ENCODE results near the gene DRG2.

- no peak for TF ChIP-seq CTCF (IDR thresholded peaks at IDR 0.05)
- no peak for TF ChIP-seq POLR2A (IDR thresholded peaks at IDR 0.05)
These were observed 31.5 kb downstream of the DRG2 start for GRCh38 chr17:18119166-18119745.

Measured in body of pancreas (tissue), 4 donors.